Neutrophil (primary cell): ENCODE results near the gene GSC2.

Source experiments
- H3K27ac ChIP-seq: fragments of 200-600 bp; sonication (generic); 2 replicates; pipeline ENCODE4 v1.5.1; 2016; ENCODE audit warnings: mild to moderate bottlenecking, moderate library complexity
- H3K27me3 ChIP-seq: fragments of 200-600 bp; sonication (generic); 2 replicates; pipeline ENCODE4 v1.6.0; 2016; ENCODE audit warnings: mild to moderate bottlenecking
- H3K36me3 ChIP-seq: fragments of 200-600 bp; sonication (generic); 2 replicates; pipeline ENCODE4 v1.5.1; 2017
- H3K4me1 ChIP-seq, 2 experiments: fragments of 200-600 bp in 1 of 2; sonication (generic) in 1 of 2; 1 replicate in 1 of 2; 2 replicates in 1 of 2; pipeline versions ENCODE4 v1.5.1 to v1.6.1; 2013 to 2016; ENCODE audit warnings: low read depth in 1 of 2, low read length in 1 of 2, mild to moderate bottlenecking in 1 of 2, moderate library complexity in 1 of 2; ENCODE audit not compliant: control insufficient read depth in 1 of 2, insufficient read depth in 1 of 2
- H3K4me3 ChIP-seq, 2 experiments: fragments of 200-600 bp in 1 of 2; sonication (generic) in 1 of 2; 1 replicate in 1 of 2; 2 replicates in 1 of 2; pipeline ENCODE4 v1.5.1; 2013 to 2016; ENCODE audit warnings: low read depth in 1 of 2, low read length in 1 of 2, mild to moderate bottlenecking in 1 of 2, moderate library complexity in 1 of 2
- H3K9me3 ChIP-seq: fragments of 200-600 bp; sonication (generic); 2 replicates; pipeline ENCODE4 v1.5.1; 2016
- TF ChIP-seq, protein P1 (sequence below): fragments of 200-600 bp; sonication (generic); IDR thresholded peaks from 2 replicates; pipeline ENCODE4 v1.5.1; 2016; ENCODE audit warnings: antibody characterized with exemption

Gene GSC2

DNA sequence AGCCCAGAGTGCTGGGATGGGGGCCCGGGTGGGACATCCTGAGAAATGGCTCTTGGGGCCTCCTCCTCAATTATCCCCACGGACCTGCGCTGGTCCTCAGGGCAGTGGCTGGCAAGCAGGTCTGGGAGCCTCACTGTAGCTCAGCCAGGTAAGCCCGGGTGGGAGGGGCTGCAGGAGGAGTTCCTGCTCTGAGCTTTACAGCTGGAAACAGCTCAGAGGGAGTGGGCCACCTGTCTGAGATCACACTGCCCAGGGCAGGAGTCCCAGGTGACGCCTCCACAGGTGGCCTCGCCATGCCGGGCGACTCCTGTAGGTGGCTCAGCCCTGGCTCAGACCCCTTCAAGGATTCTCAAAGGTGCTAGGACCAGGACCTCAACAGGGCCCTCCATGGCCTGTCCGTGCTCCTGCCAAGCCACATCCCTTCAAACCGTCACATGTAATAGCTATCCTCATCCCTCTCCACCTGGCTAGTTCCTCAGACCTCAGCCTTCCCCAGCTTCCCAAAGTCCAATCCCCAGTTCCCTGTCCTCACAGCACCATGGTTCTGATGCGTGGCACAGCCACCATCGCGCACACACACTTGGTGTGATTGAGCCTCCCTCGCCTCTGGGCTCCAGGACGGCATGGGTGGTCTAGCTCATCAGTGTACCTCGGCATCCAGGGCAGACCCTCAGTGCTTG is 22.6 kb downstream of the GSC2 start:
- Histone ChIP-seq H3K27me3 (no peaks in the 10 kb centered on the region), H3K27ac (no peak overlapping the region), H3K4me1 (peaks cover 6 to 8% of the 10 kb centered on the region in 2 experiments), H3K36me3 (peaks cover 19% of the 10 kb centered on the region), H3K4me3 (no peak overlapping the region), H3K9me3 (no peaks in the 10 kb centered on the region)
- TF ChIP-seq, protein P1, sequence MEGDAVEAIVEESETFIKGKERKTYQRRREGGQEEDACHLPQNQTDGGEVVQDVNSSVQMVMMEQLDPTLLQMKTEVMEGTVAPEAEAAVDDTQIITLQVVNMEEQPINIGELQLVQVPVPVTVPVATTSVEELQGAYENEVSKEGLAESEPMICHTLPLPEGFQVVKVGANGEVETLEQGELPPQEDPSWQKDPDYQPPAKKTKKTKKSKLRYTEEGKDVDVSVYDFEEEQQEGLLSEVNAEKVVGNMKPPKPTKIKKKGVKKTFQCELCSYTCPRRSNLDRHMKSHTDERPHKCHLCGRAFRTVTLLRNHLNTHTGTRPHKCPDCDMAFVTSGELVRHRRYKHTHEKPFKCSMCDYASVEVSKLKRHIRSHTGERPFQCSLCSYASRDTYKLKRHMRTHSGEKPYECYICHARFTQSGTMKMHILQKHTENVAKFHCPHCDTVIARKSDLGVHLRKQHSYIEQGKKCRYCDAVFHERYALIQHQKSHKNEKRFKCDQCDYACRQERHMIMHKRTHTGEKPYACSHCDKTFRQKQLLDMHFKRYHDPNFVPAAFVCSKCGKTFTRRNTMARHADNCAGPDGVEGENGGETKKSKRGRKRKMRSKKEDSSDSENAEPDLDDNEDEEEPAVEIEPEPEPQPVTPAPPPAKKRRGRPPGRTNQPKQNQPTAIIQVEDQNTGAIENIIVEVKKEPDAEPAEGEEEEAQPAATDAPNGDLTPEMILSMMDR = no peak

DNA sequence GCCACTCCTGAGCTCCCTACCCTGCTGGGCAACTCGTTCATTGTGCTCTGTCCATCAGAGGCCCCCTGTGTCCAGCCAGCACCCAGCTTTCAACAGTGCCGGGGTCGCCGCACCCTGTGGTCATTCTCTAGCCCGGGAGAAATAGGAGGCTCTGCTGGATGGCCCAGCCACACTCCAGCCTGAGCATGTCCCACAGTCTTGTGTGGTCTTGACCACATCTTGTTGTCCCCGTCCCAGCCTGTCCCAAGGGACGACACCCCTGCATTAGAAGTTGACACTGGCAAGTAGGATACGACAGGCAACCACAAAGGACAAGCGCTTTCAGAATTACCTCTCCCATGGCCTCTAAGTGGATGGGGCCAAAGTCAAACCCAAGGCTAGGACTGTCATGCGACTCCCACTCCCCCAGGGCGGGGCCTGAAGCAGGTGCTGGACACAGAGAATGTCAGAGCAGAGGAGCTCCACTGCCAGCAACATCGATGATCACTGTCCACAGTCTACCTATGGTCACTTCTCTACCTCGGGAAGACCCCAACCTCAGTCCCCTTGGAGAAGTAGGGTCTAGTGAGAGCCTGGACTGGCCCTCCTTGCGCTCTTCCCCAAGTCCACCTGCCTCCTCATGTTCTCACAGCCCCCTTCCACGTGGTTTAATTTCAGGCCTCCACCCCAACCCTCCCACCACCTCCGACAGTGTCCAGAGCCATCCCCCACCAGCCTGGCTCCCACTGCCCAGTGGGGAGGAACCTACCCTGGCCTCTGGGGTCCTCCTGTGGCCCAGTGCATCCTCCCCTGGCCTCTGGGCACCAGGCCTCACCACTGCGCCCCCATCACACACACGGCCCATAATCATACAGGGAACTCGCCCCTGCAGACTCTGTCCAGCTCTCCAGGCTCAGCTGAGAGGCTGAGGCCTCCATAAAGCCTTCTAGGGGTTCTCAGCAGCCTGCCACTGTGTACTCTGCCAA is 23.5 kb downstream of the GSC2 start:
- no peak overlapping the region for H3K27ac ChIP-seq
- TF ChIP-seq, protein P1 = no peak
- no peak overlapping the region for H3K4me3 ChIP-seq
- H3K4me1 ChIP-seq = peaks cover 6 to 8% of the 10 kb centered on the region in 2 experiments
- no peaks in the 10 kb centered on the region for H3K9me3 ChIP-seq
- H3K27me3 ChIP-seq = no peaks in the 10 kb centered on the region
- peaks cover 10% of the 10 kb centered on the region for H3K36me3 ChIP-seq

DNA sequence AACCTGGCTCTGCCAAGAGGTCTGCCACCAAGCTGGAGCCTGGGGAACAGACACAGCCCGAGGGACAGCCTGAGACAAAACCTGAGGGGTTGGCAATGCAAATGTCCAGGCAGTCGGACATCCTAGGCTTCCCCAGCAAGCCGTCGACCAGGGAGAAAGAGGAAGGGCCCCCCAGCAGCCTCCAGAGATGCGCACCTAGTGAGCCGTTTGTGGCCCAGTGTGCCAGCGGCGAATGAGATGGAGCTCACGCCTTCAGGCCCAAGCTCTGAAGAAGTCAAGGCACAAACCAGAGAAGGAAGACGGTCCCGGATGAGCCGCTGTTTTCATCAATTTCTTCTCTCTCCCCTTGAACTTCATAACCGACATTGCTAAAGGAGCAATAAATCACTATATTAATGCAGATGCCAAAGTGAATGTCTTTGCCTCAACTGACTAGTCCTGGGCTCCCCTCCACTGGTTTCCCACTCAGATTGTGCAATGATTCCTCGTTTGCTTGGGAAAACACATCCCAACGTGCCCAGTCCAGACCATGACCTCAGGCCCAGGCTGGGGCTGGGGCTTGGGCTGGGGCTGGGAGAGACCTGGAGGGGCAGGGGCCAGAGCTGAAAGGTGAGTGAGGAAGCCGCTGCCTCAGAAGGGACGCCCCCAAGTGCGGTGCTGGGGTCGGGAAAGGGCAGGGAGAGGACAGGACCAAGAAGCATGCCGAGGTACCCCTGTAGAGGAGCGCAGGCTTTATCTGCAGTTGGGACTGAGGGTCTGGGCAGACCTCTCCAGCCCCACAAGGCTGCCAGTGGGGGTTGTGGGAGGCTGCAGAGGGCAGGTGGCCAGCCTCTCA is 24.4 kb downstream of the GSC2 start:
- TF ChIP-seq, protein P1 = no peak
- no peak overlapping the region for H3K27ac ChIP-seq
- no peak overlapping the region for H3K4me3 ChIP-seq
- peaks cover 15 to 16% of the 10 kb centered on the region in 2 experiments for H3K4me1 ChIP-seq
- no peaks in the 10 kb centered on the region for H3K9me3 ChIP-seq
- peaks cover 1% of the 10 kb centered on the region for H3K36me3 ChIP-seq
- H3K27me3 ChIP-seq = no peaks in the 10 kb centered on the region

DNA sequence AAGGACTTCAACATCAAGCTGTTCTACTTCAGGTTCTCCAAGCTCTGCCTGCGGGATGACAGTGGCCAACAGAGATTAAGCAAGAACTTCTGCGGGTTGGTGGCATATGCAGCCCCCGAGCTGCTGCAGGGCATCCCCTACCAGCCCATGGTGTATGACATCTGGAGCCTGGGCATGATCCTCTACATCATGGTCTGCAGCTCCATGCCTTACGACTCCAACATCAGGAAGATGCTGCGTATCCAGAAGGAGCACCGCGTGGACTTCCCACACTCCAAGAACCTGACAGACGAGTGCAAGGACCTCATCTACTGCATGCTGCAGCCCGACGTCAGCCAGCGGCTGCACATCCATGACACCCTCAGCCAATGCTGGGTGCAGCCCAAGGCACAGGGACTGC is 25.1 kb downstream of the GSC2 start:
- no peak overlapping the region for H3K4me3 ChIP-seq
- H3K36me3 ChIP-seq = peaks cover 4% of the 10 kb centered on the region
- TF ChIP-seq, protein P1 = no peak
- no peaks in the 10 kb centered on the region for H3K9me3 ChIP-seq
- peaks cover 22 to 23% of the 10 kb centered on the region in 2 experiments for H3K4me1 ChIP-seq
- H3K27ac ChIP-seq = no peak overlapping the region
- H3K27me3 ChIP-seq = no peaks in the 10 kb centered on the region

DNA sequence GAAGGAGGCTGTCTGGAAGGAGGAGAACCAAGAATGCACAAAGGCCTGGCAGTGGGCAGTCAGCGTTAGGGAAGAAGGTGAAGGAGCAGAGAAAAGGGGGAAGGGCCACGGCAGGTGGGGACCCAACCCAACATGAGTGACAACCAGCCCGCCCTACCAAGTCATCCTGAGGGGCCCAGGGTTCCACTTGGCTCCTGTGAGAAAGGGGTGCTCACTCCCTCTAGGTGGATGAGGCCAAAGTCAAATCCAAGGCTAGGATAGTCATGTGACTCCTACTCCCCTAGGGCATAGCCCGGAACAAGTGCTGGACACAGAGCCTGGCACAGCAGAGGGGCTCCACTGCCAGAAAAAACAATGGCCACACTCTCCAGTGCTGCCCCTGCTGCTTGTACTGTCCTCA is 25.7 kb downstream of the GSC2 start:
- H3K27me3 ChIP-seq = no peaks in the 10 kb centered on the region
- TF ChIP-seq, protein P1 = no peak
- H3K4me3 ChIP-seq = no peak overlapping the region
- no peak overlapping the region for H3K27ac ChIP-seq
- no peaks in the 10 kb centered on the region for H3K9me3 ChIP-seq
- H3K4me1 ChIP-seq = peaks cover 28 to 29% of the 10 kb centered on the region in 2 experiments
- H3K36me3 ChIP-seq = peaks cover 6% of the 10 kb centered on the region
